Measurements from ENCODE around the gene MAP3K9.

MAP3K9 gene

DNA sequence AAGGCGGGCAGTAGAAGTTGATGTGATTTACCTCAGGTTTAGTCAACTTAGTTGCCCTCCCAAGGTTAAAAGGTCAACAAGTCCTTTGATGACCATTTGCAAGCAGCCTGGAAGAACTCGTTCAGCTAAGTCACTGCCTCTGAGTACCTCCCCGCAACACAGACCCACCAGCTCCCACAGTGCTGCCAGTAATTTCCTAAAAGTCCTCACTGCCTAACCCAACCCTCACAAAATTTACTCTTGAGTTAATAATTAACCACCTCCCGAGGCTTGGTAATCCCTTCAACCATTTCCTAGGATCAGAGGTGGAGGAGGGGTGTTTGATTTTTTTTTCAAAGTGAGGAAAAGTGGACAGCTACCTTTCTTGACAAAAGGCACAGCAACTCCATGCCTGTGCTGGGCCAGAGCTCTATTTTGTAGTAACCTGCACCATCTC, 55.8 kb downstream of the MAP3K9 start:
- H3K4me3 ChIP-seq (ENCODE audit: low read depth, low read length): no peak overlapping the region
- no peak for DNase-seq (ENCODE audit: low read depth)
- TF ChIP-seq, protein P1, sequence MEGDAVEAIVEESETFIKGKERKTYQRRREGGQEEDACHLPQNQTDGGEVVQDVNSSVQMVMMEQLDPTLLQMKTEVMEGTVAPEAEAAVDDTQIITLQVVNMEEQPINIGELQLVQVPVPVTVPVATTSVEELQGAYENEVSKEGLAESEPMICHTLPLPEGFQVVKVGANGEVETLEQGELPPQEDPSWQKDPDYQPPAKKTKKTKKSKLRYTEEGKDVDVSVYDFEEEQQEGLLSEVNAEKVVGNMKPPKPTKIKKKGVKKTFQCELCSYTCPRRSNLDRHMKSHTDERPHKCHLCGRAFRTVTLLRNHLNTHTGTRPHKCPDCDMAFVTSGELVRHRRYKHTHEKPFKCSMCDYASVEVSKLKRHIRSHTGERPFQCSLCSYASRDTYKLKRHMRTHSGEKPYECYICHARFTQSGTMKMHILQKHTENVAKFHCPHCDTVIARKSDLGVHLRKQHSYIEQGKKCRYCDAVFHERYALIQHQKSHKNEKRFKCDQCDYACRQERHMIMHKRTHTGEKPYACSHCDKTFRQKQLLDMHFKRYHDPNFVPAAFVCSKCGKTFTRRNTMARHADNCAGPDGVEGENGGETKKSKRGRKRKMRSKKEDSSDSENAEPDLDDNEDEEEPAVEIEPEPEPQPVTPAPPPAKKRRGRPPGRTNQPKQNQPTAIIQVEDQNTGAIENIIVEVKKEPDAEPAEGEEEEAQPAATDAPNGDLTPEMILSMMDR (conservative IDR thresholded peaks at IDR 0.05; ENCODE audit: low read depth, low read length): no peak

DNA sequence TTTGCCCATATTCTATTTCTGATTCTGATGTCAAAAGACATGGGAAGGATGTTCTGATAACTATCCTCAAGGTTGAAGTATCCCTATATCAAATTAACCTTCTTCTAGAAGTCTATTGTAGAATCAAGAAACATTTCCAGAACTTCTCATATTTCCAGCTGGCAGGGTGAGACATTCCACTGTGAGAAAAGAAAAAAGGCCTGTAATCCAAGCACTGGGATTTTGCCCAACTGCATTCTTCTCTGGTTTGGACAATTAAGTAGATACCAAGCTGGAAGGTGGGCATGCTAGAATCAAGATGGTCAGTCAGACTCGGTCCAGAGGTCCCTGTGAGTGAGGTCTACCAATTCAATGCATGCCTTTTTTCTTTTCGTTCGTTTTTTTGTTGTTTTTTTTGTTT, 60.9 kb downstream of the MAP3K9 start:
- TF ChIP-seq, protein P1 (conservative IDR thresholded peaks at IDR 0.05; ENCODE audit: low read depth, low read length): no peak
- DNase-seq (ENCODE audit: low read depth): peak; percentile 14
- no peak overlapping the region for H3K4me3 ChIP-seq (ENCODE audit: low read depth, low read length)

DNA sequence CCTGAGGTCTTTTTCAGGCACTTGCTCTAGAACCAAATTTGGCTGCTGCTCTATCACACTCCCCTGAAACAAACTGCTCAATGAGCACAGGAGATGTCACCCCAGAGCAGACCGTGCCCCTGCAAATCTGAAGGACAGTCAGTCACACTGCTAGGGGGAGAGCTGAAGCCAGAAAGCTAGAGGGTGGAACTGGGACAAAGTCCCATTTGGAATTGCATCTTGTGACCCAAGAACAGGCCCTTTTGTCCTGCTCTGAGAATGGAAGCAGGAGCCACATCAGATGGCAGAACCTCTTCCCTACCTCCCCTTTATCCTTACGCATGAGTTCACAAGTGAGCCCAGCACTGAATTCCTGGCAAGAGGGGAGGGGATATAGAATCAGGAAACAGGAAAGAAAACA, 64.7 kb downstream of the MAP3K9 start:
- no peak for DNase-seq (ENCODE audit: low read depth)
- no peak overlapping the region for H3K4me3 ChIP-seq (ENCODE audit: low read depth, low read length)
- TF ChIP-seq, protein P1 (conservative IDR thresholded peaks at IDR 0.05; ENCODE audit: low read depth, low read length): no peak

DNA sequence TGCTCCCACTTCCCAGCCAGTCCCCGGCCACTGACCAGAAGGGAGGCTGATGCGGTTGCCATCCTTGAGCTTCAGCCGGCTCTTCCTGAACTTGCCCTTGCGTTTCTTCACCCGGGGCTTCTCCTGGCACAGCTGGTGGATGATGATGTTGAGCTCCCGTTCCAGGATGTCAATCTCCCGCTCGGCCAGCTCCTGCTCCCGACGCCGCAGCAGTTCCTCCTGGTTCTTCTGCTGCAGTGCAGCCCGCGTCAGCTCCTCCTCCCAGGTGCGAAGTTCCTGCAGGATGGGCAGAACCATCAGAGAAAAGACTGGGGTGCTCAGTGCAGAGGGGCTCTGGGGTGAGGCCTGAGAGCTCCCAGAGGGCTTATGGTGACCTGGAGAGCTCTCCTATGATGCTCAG, 67.0 kb downstream of the MAP3K9 start:
- TF ChIP-seq, protein P1 (conservative IDR thresholded peaks at IDR 0.05; ENCODE audit: low read depth, low read length): no peak
- no peak overlapping the region for H3K4me3 ChIP-seq (ENCODE audit: low read depth, low read length)
- DNase-seq (ENCODE audit: low read depth): no peak

DNA sequence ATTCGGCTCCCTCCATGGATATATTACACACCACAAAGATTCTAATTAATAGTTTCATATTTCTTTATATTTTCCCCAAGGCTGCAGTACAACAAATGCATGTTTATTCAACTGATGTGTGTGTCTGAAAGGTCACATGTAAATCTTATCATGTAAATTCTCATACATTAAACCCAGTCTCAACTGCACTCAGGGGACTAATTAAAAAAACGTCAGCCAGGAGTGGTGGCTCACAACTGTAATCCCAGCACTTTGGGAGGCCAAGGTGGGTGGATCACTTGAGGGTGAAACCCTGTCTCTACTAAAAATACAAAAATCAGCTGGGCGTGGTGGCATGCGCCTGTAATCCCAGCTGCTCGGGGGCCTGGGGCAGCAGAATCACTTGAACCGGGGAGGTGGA, 67.8 kb downstream of the MAP3K9 start:
- TF ChIP-seq, protein P1 (conservative IDR thresholded peaks at IDR 0.05; ENCODE audit: low read depth, low read length): no peak
- DNase-seq (ENCODE audit: low read depth): no peak
- H3K4me3 ChIP-seq (ENCODE audit: low read depth, low read length): no peak overlapping the region

DNA sequence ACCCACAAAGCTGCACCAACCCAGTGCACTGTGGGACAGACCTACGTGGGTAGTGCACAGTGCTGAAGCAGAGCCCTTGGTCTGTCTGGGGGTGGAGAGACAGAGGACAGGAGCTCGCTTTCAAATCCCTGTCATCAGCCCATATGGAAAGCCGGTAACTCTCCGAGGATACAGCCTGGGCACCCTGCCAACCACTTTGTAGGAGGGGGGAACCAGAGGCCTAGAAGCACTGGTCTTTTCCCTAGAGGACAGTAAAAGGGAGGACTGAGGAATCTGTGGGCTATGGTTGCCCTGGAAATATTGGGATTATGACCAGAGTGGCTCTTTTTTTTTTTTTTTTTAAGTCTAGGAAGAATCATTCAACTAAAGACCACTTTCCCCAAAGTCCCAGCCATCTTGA, 74.3 kb downstream of the MAP3K9 start:
- TF ChIP-seq, protein P1 (conservative IDR thresholded peaks at IDR 0.05; ENCODE audit: low read depth, low read length): no peak
- peak; percentile 38 for DNase-seq (ENCODE audit: low read depth)
- no peak overlapping the region for H3K4me3 ChIP-seq (ENCODE audit: low read depth, low read length)

DNA sequence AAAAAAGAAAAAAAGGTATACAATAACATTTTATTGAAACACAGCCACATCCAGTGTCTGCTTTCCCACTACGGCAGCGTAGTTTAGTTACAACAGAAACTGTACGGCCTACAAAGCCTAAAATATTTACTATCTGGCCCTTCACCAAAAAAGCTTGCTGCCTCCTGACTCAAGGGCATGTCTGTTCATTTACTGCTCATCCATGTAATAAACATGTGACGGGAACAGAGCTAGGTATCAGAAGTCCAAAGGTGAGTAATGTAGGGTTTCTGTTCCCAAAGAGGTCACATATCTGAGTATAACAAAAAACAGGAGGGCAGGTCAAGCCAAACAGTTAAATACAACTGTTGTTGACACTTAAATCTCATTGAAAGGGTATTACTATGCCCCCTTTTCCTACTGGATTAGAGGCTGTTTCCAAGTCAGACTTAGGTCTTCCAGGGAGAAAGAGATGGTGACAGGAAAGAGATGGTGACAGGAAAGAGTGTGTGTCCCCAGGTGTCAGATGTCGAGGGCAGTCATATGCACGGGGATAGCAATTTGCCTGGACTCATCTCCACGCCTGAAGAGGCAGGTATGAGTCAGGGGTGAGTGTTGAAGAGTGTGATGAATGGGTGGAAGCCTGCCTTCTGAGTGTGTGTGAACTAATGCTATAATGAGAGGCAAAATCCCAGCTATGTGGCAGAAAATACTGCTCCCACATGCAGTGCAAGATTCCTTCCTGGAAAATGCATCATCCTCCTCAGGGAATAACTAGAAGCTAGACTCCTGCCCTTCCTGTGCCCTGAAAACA, 77.7 kb downstream of the MAP3K9 start:
- TF ChIP-seq, protein P1 (conservative IDR thresholded peaks at IDR 0.05; ENCODE audit: low read depth, low read length): no peak
- no peak overlapping the region for H3K4me3 ChIP-seq (ENCODE audit: low read depth, low read length)
- no peak for DNase-seq (ENCODE audit: low read depth)

Measured in choroid plexus epithelial cell (primary cell).